Measurements from ENCODE around the gene CNTN1.

CNTN1 gene

DNA sequence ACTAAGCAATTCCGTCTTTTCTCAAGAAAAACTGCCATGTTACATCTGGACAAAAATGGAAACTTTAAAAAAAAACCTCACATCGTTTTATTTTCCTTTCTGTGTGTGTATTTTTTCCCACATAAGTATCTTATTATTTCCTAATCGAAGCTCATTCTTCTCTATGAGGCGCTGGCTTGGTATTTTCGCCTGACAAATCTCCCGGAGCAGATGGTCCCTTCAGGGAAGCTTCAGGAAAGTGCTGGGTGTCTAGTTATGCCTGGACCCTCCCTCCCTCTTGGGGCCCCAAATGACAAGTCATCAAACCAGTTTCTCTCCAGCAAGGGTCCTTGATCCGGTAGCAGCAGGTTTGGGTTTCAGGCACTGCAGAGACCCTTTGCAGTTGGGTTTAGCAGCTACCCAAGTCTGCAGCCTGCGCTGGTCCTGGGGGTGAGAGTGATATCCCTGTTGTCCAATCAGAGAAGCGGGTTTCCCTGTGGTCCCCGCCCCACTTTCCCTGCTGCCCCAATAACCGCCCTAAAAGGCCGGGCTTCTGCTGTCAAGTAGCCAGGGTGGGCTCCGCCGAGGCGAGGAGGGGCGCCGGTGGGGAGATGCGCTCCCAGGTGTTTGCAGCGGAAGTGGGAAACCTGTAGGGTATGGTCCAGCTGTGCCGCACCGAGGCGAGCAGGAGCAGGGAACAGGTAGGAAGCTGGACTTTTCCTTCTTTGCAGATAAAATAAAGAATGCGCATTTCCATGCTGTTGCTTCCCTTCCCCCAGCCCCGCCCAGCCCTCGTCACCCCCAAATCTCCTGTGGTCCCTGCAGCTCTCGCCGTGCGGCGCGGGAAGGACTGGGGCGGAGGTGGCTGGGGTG lies at the start of gene CNTN1:
Gene CNTN1, plus strand, starts transcription at position 527 of the 852 bp plus-strand sequence.
- DNase-seq (ENCODE audit: low read depth): no peak

GRCh38 chr12:40643506-40643905 lies 48.7 kb upstream of the CNTN1 start:
- DNase-seq (ENCODE audit: low read depth): no peak

GRCh38 chr12:40643976-40644375 lies 48.3 kb upstream of the CNTN1 start:
- no peak for DNase-seq (ENCODE audit: low read depth)

DNA sequence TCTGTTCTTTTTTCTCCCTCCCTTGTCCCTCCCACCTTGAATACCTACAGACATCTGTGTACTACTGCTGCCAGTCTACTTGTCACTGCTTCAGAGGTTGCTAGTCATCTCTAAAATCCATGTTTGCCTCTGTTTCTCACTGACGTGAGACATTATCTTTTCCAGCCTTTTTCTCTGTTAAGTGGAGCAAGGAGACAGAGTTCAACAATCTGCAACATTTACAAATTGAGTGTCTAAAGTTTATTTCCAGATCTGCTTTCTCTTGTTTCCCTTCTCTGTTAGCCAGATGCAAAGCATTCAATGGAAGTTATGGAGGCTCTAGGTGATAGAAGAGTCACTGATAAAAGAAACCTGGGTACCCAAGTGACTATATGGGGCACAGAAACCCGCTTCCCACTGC lies 47.5 kb upstream of the CNTN1 start:
- no peak for DNase-seq (ENCODE audit: low read depth)

GRCh38 chr12:40645361-40645760 lies 46.9 kb upstream of the CNTN1 start:
- no peak for DNase-seq (ENCODE audit: low read depth)

GRCh38 chr12:40646456-40646855 lies 45.8 kb upstream of the CNTN1 start:
- no peak for DNase-seq (ENCODE audit: low read depth)

GRCh38 chr12:40646911-40647310 lies 45.3 kb upstream of the CNTN1 start:
- no peak for DNase-seq (ENCODE audit: low read depth)

DNA sequence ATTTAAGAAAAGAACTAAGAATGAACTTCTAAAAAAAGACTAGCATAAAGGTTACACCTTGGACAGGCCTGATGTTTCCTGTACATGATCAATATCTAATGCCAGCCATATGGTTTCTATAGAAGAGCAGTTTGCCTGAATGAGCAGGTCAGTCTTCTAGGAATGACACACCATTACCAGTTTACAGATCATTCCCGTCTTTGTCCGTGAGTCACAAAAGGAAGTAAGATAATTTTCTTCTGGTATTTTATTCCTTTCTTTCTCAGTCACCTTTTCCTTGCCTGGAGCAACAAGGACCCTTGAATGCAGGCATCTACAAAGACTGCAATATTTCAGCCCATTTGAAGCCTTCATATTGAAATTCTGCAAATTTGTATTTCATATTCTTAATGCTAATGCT lies 44.6 kb upstream of the CNTN1 start:
- no peak for DNase-seq (ENCODE audit: low read depth)

- DNase-seq (ENCODE audit: low read depth): no peak
Measured at GRCh38 chr12:40648519-40648918, 43.7 kb upstream of the CNTN1 start.

GRCh38 chr12:40650038-40650704 lies 42.1 kb upstream of the CNTN1 start:
- no peak for DNase-seq (ENCODE audit: low read depth)

GRCh38 chr12:40655451-40655850 lies 36.8 kb upstream of the CNTN1 start:
- DNase-seq (ENCODE audit: low read depth): no peak

GRCh38 chr12:40662366-40662765 lies 29.9 kb upstream of the CNTN1 start:
- no peak for DNase-seq (ENCODE audit: low read depth)

- DNase-seq (ENCODE audit: low read depth): no peak
Measured at GRCh38 chr12:40663781-40664180, 28.5 kb upstream of the CNTN1 start.

DNA sequence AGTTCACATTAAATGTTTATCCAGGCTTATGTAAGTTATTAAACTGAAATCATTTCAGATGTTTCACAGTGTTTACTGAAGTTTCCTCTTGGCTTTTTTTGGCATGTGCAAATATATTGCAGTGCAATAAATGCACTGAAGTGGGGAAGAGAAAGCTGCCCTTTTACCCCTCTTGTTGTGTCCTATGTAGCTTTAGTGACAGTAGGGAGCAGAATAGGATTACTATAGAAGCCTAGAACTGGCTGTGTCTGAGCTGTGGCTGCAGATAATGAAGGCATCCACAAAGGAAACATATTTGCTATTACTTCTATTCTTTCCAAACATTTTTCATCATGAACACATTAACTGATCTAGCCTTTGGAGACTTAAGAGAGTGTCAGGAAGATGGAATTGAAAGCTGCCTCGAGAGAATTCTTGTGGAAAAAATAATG lies 24.1 kb upstream of the CNTN1 start:
- DNase-seq (ENCODE audit: low read depth): no peak

DNA sequence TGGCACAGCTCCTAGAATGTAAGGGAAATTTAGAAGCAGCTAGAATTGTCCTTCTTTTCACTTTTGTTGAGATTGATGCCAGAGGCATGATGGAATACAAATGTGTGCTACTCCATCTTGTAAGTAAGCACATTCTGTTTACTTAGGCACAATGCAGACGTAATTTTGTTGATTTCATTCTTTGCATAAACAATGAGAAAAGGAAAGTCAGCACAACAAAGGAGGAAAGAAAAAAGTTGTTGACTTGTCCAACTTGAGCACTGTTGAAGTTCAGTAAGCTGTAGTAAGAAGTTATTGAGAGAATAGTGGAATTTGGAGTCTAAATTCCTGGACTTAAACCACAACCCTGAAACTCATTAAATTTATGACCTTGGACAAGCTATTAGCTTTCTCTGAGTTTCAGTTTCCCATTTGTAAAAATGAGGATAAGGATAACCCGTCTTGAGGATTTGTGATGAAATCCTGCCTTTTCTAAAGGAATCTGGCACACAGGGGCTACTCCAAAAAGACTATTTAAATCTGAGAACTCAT lies 19.4 kb upstream of the CNTN1 start:
- no peak for DNase-seq (ENCODE audit: low read depth)

DNA sequence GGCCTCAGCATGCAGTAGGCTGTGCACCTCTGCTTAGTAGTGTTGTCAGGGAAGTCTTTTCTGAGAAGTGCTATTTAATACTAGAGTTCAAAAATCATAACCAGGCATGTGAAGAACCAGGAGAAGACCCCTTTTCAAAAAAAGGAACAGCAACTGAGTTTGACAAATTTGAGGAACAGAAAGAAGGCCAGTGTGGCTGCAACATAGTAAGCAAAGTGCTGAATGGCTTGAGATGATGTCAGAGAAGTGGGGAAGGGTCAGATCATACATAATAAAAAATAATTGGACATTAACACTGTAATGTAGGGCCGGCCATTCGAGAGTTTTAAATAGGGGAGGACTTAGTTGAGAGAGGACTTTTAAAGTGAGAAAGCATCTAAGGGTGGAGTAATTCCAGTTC lies 11.1 kb upstream of the CNTN1 start:
- DNase-seq (ENCODE audit: low read depth): no peak

GRCh38 chr12:40684986-40685385 lies 7.3 kb upstream of the CNTN1 start:
- no peak for DNase-seq (ENCODE audit: low read depth)

- DNase-seq (ENCODE audit: low read depth): no peak
Measured at GRCh38 chr12:40688085-40688725, 4.0 kb upstream of the CNTN1 start.

DNA sequence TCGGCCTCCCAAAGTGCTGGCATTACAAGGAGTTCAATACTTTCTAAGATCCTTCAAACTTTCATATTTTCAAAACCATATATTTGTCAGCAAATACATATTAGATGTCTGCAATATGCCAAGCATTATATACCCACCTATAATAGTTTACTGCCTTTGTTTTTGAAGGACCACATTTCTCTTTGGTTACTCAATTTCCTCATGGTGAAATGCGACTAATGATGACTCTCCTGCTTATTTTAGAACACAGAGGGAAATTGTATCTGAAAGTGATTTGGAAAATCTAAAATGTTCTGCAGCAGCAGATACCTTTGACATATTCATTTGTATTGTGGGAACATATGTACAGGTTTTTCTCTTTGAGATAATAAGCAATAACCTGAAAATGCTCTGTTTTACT lies 2.7 kb upstream of the CNTN1 start:
- DNase-seq (ENCODE audit: low read depth): no peak

DNA sequence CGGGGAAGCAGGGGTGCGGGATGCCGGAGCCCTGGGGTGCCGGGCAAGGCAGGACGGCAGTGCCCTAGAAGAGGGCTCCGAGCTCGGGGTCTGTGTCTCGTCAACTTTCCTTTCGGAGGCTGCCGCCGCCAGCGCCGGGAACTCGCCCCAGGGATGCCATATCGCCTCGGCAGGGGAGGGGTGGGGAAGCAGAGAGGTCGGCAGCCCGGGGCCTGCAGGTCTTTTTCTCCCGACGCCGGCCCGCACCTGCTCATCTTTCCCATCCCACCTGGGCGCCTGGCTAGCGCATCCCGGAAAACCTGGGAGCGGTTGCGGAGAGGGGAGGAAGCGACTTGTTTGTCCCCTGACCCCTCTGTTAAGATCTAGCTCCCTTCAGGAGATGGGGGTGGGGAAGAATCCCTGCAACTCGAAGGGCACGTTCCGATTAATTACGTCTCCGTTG lies 547 bp downstream of the CNTN1 start:
- no peak for DNase-seq (ENCODE audit: low read depth)

GRCh38 chr12:40693207-40693821 lies 1.1 kb downstream of the CNTN1 start:
- no peak for DNase-seq (ENCODE audit: low read depth)

DNA sequence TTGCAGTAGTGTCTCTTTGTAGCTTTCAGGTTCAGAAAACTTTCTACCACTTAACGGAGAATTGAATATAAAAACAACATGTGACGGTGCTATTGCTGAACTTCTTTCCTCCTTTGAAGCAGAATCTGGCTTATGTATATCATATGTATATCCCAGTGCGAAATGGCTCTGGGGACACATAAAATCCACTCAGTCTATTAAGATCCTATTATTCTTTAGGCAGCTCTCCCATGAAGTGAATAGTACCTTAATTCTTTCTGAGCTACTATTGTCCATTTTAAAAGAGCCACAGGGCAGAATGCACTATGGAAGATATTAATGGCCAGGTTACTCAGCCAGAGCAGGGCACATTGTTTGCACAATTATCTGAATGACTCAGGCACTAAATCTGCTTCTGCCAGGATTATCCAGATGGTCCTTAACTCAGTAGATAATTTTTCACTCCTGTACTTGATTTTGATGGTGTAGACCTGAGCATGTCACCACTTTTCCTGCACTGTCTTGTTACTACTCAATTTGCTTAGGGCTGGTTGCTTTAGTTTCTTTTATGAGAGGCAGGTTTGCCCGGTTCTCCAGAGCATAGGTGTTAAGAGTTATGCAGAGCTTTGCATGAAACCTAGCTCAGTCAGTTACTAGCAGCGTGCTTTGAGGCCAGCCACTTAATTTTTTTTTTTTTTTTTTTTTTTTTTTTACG lies 5.5 kb downstream of the CNTN1 start:
- DNase-seq (ENCODE audit: low read depth): no peak

All from stimulated activated CD8-positive, alpha-beta memory T cell treated with anti-CD3 and anti-CD28 coated beads, Interleukin-12 subunit alpha, Interleukin-12 subunit beta, amount 100 ng/mL, for 1 hour (primary cell).